Osteoblast (primary cell): ENCODE data around the gene NPIPB8. TPM values are rescaled to one million over a fixed set of nuclear protein-coding genes. Genes with fewer than 3 reads are reported as not detected.
"Not testable (repeated sequence)": the region's sequence is repeated elsewhere in the genome, so short reads cannot be mapped to it uniquely, and the experiment has no call there.

Experiments used
- DNase-seq: peaks from one replicate; pipeline ENCODE4 v3.0.0; 2011; ENCODE audit warnings: low spot score, mixed read lengths; ENCODE audit not compliant: insufficient read length; ENCODE audit errors: missing footprints
- H2AFZ ChIP-seq: 2 replicates; pipeline ENCODE4 v1.6.0; 2011; ENCODE audit warnings: mild to moderate bottlenecking, low read length
- H3K27ac ChIP-seq: 2 replicates; pipeline ENCODE4 v1.5.1; 2011; ENCODE audit warnings: mild to moderate bottlenecking, low read depth, low read length, moderate library complexity
- H3K27me3 ChIP-seq: 2 replicates; pipeline ENCODE4 v1.6.0; 2012; ENCODE audit warnings: mild to moderate bottlenecking, control low read depth, inconsistent platforms, low read length, moderate library complexity; ENCODE audit not compliant: insufficient read depth
- H3K36me3 ChIP-seq: 2 replicates; pipeline ENCODE4 v1.5.1; 2011; ENCODE audit warnings: mild to moderate bottlenecking, low read length, control low read depth, moderate library complexity; ENCODE audit not compliant: insufficient read depth
- H3K4me1 ChIP-seq: 2 replicates; pipeline ENCODE4 v1.5.1; 2011; ENCODE audit warnings: mild to moderate bottlenecking, low read length, control low read depth, moderate library complexity; ENCODE audit not compliant: insufficient read depth
- H3K4me2 ChIP-seq: 2 replicates; pipeline ENCODE4 v1.6.0; 2011; ENCODE audit warnings: mild to moderate bottlenecking, low read length; ENCODE audit not compliant: insufficient read depth
- H3K4me3 ChIP-seq: fragments of 200-600 bp; sonication (generic); 3 replicates; pipeline ENCODE4 v1.5.1; 2012; ENCODE audit warnings: mild to moderate bottlenecking, low read length, inconsistent platforms; ENCODE audit not compliant: insufficient read depth
- H3K79me2 ChIP-seq: 2 replicates; pipeline ENCODE4 v1.6.0; 2012; ENCODE audit warnings: mild to moderate bottlenecking, low read length, control low read depth, inconsistent platforms; ENCODE audit not compliant: insufficient read depth
- H3K9me3 ChIP-seq: 2 replicates; pipeline ENCODE4 v1.5.1; 2011; ENCODE audit warnings: low read depth, low read length, control low read depth
- H4K20me1 ChIP-seq: 2 replicates; pipeline ENCODE4 v1.6.0; 2012; ENCODE audit warnings: mild to moderate bottlenecking, low read length, control low read depth; ENCODE audit not compliant: insufficient read depth
- CTCF ChIP-seq: IDR thresholded peaks from 2 replicates; pipeline ENCODE4 v1.5.1; 2011; ENCODE audit warnings: mild to moderate bottlenecking, low read depth, low read length, moderate library complexity; ENCODE audit errors: extremely low read depth
- total RNA-seq: library from RNA; depleted of rRNA; stranded (reverse); fragments of >200 nt; gene quantifications from 2 replicates; pipeline ENCODE4 v1.2.3, GENCODE V29; 2012

The NPIPB8 gene
- total RNA-seq, result not detected in 2 replicates

- H3K9me3 ChIP-seq, H3K4me3 ChIP-seq, H4K20me1 ChIP-seq, DNase-seq, H3K27ac ChIP-seq, H3K4me1 ChIP-seq, H2AFZ ChIP-seq, H3K36me3 ChIP-seq, H3K27me3 ChIP-seq, H3K79me2 ChIP-seq, H3K4me2 ChIP-seq: not testable (repeated sequence)
Observed at GRCh38 chr16:28637765-28638164, at the start of gene NPIPB8. TSS of gene NPIPB8 (plus strand) at chr16:28638065. CDS start at chr16:28638361, 296 bp downstream.

- no peak overlapping the region for H3K4me3 ChIP-seq
- H4K20me1 ChIP-seq, result no peaks in the 10 kb centered on the region
- peak; percentile 22 for DNase-seq
- no peak overlapping the region for H2AFZ ChIP-seq
- H3K27me3 ChIP-seq, result no peaks in the 10 kb centered on the region
- H3K4me1 ChIP-seq, result no peaks in the 10 kb centered on the region
- no peaks in the 10 kb centered on the region for H3K79me2 ChIP-seq
- no peak overlapping the region for H3K27ac ChIP-seq
- no peaks in the 10 kb centered on the region for H3K9me3 ChIP-seq
- no peak overlapping the region for H3K4me2 ChIP-seq
- no peak for TF ChIP-seq CTCF
- H3K36me3 ChIP-seq, result peaks cover 14% of the 10 kb centered on the region
Observed at GRCh38 chr16:28589069-28589468, 48.8 kb upstream of the NPIPB8 start.

- Histone ChIP-seq H3K4me1 (no peaks in the 10 kb centered on the region), H3K9me3 (no peaks in the 10 kb centered on the region), H3K36me3 (peaks cover 14% of the 10 kb centered on the region), H3K79me2 (no peaks in the 10 kb centered on the region), H3K27me3 (no peaks in the 10 kb centered on the region), H4K20me1 (no peaks in the 10 kb centered on the region), H3K27ac (no peak overlapping the region), H3K4me3 (no peak overlapping the region), H2AFZ (no peak overlapping the region), H3K4me2 (no peak overlapping the region)
- DNase-seq, result peak; percentile 47
- no peak for TF ChIP-seq CTCF
Observed at GRCh38 chr16:28589930-28590329, 47.9 kb upstream of the NPIPB8 start.

GRCh38 chr16:28590384-28591340 lies 47.2 kb upstream of the NPIPB8 start:
- Histone ChIP-seq H3K4me2 (no peak overlapping the region), H3K4me3 (no peak overlapping the region), H3K36me3 (peaks cover 9% of the 10 kb centered on the region), H3K4me1 (no peaks in the 10 kb centered on the region), H3K79me2 (no peaks in the 10 kb centered on the region), H2AFZ (no peak overlapping the region), H3K9me3 (no peaks in the 10 kb centered on the region), H3K27me3 (no peaks in the 10 kb centered on the region), H4K20me1 (no peaks in the 10 kb centered on the region), H3K27ac (no peak overlapping the region)
- no peak for TF ChIP-seq CTCF
- peak; percentile 49 for DNase-seq
